ENCODE results near the gene CNTD1.

DNA sequence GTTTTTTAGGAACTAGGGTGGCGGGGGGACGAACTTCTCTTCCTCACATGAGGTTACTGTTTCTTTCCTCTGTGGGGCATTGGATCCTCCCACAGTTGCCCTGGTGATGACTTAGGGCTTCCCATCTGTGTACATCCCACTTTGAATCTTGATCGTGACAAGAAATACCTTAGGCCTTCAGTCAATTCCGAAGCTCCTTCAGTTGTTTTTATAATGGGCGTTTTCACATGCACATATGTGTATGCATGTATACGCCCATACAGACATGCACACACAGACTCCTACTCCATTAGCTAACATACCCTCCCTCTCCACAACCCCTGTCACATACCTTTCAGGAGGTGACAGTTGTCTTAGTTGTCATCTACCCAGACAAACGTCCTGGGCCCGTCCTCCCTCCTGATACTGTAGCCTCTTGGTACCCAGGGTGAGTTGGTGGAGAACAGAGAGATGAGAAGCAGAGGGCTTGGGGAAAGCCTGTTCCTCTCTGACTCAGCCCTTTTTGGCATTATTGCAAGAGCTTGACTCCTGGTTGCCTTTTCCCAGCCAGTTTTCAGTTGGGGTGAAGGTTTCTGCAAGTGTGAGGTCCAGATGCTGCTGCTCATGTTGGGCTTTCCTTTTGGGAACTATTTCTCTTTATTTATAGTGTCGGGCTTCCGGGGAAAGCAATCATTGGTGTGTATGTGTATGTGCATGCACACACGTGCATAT lies 43.5 kb downstream of the CNTD1 start:
- TF ChIP-seq, protein P1, sequence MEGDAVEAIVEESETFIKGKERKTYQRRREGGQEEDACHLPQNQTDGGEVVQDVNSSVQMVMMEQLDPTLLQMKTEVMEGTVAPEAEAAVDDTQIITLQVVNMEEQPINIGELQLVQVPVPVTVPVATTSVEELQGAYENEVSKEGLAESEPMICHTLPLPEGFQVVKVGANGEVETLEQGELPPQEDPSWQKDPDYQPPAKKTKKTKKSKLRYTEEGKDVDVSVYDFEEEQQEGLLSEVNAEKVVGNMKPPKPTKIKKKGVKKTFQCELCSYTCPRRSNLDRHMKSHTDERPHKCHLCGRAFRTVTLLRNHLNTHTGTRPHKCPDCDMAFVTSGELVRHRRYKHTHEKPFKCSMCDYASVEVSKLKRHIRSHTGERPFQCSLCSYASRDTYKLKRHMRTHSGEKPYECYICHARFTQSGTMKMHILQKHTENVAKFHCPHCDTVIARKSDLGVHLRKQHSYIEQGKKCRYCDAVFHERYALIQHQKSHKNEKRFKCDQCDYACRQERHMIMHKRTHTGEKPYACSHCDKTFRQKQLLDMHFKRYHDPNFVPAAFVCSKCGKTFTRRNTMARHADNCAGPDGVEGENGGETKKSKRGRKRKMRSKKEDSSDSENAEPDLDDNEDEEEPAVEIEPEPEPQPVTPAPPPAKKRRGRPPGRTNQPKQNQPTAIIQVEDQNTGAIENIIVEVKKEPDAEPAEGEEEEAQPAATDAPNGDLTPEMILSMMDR (IDR thresholded peaks at IDR 0.05): no peak
- no peak for TF ChIP-seq ZFX (IDR thresholded peaks at IDR 0.05; ENCODE audit: borderline replicate concordance)

Measured in 22Rv1 (cell line).